ENCODE data around the gene ATXN7L1.
A peak's percentile ranks its signal among the peaks of the same experiment; 100 is the strongest.

ATXN7L1 gene

GRCh38 chr7:105594034-105594433 is 282.4 kb downstream of the ATXN7L1 start:
- POLR2A ChIA-PET, result no interaction called here
- no peak for TF ChIP-seq RBAK (tag by site-specific recombination; IDR thresholded peaks at IDR 0.05)
- TF ChIP-seq ZNF596 (tag by site-specific recombination; IDR thresholded peaks at IDR 0.05), result no peak
- TF ChIP-seq FEZF1 (tag by site-specific recombination; IDR thresholded peaks at IDR 0.05), result no peak
- no peak for TF ChIP-seq ZSCAN23 (tag by site-specific recombination; IDR thresholded peaks at IDR 0.05)
- TF ChIP-seq GLIS2 (tag by site-specific recombination; IDR thresholded peaks at IDR 0.05), result no peak

GRCh38 chr7:105591522-105591921 is 284.9 kb downstream of the ATXN7L1 start:
- Histone ChIP-seq H3K27ac (ENCODE audit: extremely low read depth, low read depth, low read length) (no peak overlapping the region), H3K9me3 (ENCODE audit: control insufficient read depth, insufficient read depth, low read depth, low read length) (no peaks in the 10 kb centered on the region), H3K36me3 (ENCODE audit: control insufficient read depth in 2 of 2, insufficient read depth in 1 of 2, low read length in 2 of 2) (no peaks in the 10 kb centered on the region), H3K4me1 (ENCODE audit: control insufficient read depth, insufficient read depth, low read length) (no peaks in the 10 kb centered on the region), H3K4me3 (ENCODE audit: low read depth, low read length) (no peak overlapping the region)
- no peak for TF ChIP-seq ZNF530 (tag by site-specific recombination; IDR thresholded peaks at IDR 0.05; ENCODE audit: low read depth)
- POLR2A ChIA-PET, result no interaction called here
- CTCF ChIA-PET, result interaction anchor here (0.7 to 1.3 kb wide), 5 partner anchors 12 to 707 kb away, joined by 3 to 4 read pairs (median 3); no protein-coding TSS in a partner anchor

More at GRCh38 chr7:105594034-105594433, 282.4 kb downstream of the ATXN7L1 start:
- H3K27ac ChIP-seq (ENCODE audit: extremely low read depth, low read depth, low read length), result no peak overlapping the region
- H3K4me3 ChIP-seq (ENCODE audit: low read depth, low read length), result no peak overlapping the region
- H3K4me1 ChIP-seq (ENCODE audit: control insufficient read depth, insufficient read depth, low read length), result no peaks in the 10 kb centered on the region
- H3K9me3 ChIP-seq (ENCODE audit: control insufficient read depth, insufficient read depth, low read depth, low read length), result no peaks in the 10 kb centered on the region
- no peaks in the 10 kb centered on the region for H3K36me3 ChIP-seq (ENCODE audit: control insufficient read depth in 2 of 2, insufficient read depth in 1 of 2, low read length in 2 of 2)
- CTCF ChIA-PET, result interaction anchor here (0.9 to 2.1 kb wide), 2 partner anchors 63 to 449 kb away, joined by 3 to 5 read pairs; no protein-coding TSS in a partner anchor

GRCh38 chr7:105590793-105591192 is 285.6 kb downstream of the ATXN7L1 start:
- POLR2A ChIA-PET, result no interaction called here

GRCh38 chr7:105589356-105590077 is 286.9 kb downstream of the ATXN7L1 start:
- ChIA-PET CTCF (interaction anchor here (0.6 to 1.9 kb wide), 20 partner anchors 8 to 706 kb away, joined by 3 to 11 read pairs (median 4); no protein-coding TSS in a partner anchor), POLR2A (interaction anchor here (0.5 kb wide), 1 partner anchor 21 kb away, joined by 5 read pairs; no protein-coding TSS in a partner anchor)
- no peaks in the 10 kb centered on the region for H3K36me3 ChIP-seq (ENCODE audit: control insufficient read depth in 2 of 2, insufficient read depth in 1 of 2, low read length in 2 of 2)
- no peaks in the 10 kb centered on the region for H3K9me3 ChIP-seq (ENCODE audit: control insufficient read depth, insufficient read depth, low read depth, low read length)
- H3K27ac ChIP-seq (ENCODE audit: extremely low read depth, low read depth, low read length), result no peak overlapping the region
- no peak overlapping the region for H3K4me3 ChIP-seq (ENCODE audit: low read depth, low read length)
- H3K4me1 ChIP-seq (ENCODE audit: control insufficient read depth, insufficient read depth, low read length), result no peaks in the 10 kb centered on the region
- peak; percentile 85 for TF ChIP-seq ZBTB17 (tag by site-specific recombination; IDR thresholded peaks at IDR 0.05)
- no peak for TF ChIP-seq KLF17 (tag by site-specific recombination; IDR thresholded peaks at IDR 0.05)
- no peak for TF ChIP-seq ZNF114 (tag by site-specific recombination; IDR thresholded peaks at IDR 0.05)
- no peak for TF ChIP-seq YY2 (tag by site-specific recombination; IDR thresholded peaks at IDR 0.05)
- no peak for TF ChIP-seq ZBTB20 (tag by site-specific recombination; IDR thresholded peaks at IDR 0.05)
- TF ChIP-seq ZNF48 (tag by site-specific recombination; IDR thresholded peaks at IDR 0.05), result no peak
- peak; percentile 61 for TF ChIP-seq ZNF660 (tag by site-specific recombination; IDR thresholded peaks at IDR 0.05)
- TF ChIP-seq ZNF785 (tag by site-specific recombination; IDR thresholded peaks at IDR 0.05), result no peak
- no peak for TF ChIP-seq ZNF121 (tag by site-specific recombination; IDR thresholded peaks at IDR 0.05)
- no peak for TF ChIP-seq KLF1 (tag by site-specific recombination; IDR thresholded peaks at IDR 0.05)
- peak; percentile 75; the same call in 1 of the 2 replicates for TF ChIP-seq ZNF2 (tag by site-specific recombination; IDR thresholded peaks at IDR 0.05)
- TF ChIP-seq CTCF (tag by site-specific recombination; IDR thresholded peaks at IDR 0.05), result peak; percentile 83

More at GRCh38 chr7:105590793-105591192, 285.6 kb downstream of the ATXN7L1 start:
- CTCF ChIA-PET, result interaction anchor here (0.6 to 1.1 kb wide), 4 partner anchors 10 to 577 kb away, joined by 3 to 5 read pairs (median 4); partner anchors contain the start of gene EFCAB10
- no peaks in the 10 kb centered on the region for H3K36me3 ChIP-seq (ENCODE audit: control insufficient read depth in 2 of 2, insufficient read depth in 1 of 2, low read length in 2 of 2)
- H3K4me1 ChIP-seq (ENCODE audit: control insufficient read depth, insufficient read depth, low read length), result no peaks in the 10 kb centered on the region
- H3K4me3 ChIP-seq (ENCODE audit: low read depth, low read length), result no peak overlapping the region
- peak; percentile 84 for TF ChIP-seq ZNF121 (tag by site-specific recombination; IDR thresholded peaks at IDR 0.05)
- no peak for TF ChIP-seq PRDM4 (tag by site-specific recombination; IDR thresholded peaks at IDR 0.05)
- TF ChIP-seq ZNF48 (tag by site-specific recombination; IDR thresholded peaks at IDR 0.05), result no peak
- no peak overlapping the region for H3K27ac ChIP-seq (ENCODE audit: extremely low read depth, low read depth, low read length)
- H3K9me3 ChIP-seq (ENCODE audit: control insufficient read depth, insufficient read depth, low read depth, low read length), result no peaks in the 10 kb centered on the region

Data from HEK293 (cell line).